NOMO-1 (cell line): ENCODE results near the gene LMO4.

Experiments
- DNase-seq, 2 experiments: peaks; one replicate each; lab custom pipeline; 2025; ENCODE audit not compliant: unreplicated experiment in 2 of 2; lab: John Stamatoyannopoulos, UW

Gene LMO4

GRCh38 chr1:87356591-87356990, 27.9 kb downstream of the LMO4 start:
- DNase-seq, result no peak

DNA sequence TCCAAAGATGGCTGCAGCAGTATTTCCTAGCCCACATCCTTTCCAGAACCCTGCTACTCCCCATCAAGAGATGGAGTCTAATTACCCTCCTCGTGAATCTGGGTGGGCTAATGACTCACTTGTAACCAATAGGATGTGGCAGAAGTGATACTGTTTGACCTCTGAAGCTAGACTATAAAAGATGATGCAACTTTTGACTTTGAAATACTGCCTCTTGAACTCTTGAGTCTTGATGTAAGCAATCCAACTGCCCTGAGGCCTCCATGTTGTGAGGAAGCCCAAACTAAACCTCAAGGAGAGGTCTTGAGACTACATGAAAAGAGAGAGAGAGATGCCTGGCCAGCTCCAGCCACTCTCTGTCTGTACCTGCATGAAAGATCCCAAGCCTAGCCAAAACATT, 29.5 kb downstream of the LMO4 start:
- no peak for DNase-seq

DNA sequence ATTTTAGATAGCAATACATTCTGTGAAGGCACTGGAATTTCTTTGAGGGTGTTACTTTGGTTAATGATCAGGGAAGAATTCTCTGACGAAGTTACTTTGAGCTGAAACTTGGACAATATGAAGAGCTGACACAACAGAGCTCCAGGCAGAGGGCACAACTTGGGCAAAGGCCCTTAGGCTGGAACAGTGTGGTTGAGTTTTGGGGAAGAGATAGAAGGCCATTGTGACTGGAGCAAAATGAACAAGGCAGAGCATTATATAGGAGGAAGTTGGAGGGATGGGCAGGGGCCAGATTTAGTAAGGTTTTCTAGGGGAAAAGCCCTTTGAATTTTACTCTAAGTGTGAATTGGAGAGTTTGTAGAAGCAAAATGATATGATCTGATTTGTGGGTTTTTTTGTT, 30.9 kb downstream of the LMO4 start:
- DNase-seq, result no peak

DNA sequence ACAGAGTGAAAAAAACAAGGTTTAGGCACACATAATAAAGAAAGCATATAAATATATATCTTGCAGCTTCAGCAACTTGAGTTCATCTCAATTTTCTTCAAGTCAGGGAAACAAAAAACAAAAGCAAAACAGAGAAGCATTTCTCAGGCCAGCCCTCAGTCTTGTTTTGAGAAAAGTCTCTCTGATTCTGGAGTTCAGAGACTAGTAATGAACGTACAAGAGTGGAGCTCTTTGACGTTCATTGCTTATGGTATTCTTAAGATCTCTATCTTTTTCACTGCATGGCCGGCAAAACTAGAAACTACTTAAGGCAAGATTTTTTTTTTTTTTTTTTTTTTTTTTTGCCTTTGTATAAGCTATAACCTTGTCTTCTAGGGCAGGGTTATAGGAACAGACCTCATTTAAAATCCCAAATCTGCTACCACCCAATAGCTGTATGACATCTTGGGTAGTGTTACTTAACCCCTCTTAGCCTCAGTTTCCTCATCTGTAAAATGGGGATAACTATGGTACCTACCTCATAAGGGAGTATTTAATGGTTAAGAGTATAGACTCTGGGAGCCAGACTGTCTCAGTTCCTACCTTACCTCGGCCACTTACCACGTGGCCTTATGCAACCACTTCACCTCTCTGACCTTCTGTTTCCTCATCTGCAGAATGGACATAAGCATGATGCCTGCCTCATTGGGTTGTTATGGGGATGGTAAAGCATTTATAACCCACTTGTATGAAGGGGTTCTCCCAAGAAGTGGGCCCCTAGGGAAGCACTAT, 33.6 kb downstream of the LMO4 start:
- DNase-seq, result no peak

- DNase-seq, result no peak
Measured at GRCh38 chr1:87362834-87363426, 34.2 kb downstream of the LMO4 start.

GRCh38 chr1:87367549-87367948, 38.9 kb downstream of the LMO4 start:
- DNase-seq, result no peak

GRCh38 chr1:87368907-87369306, 40.2 kb downstream of the LMO4 start:
- DNase-seq, result no peak

DNA sequence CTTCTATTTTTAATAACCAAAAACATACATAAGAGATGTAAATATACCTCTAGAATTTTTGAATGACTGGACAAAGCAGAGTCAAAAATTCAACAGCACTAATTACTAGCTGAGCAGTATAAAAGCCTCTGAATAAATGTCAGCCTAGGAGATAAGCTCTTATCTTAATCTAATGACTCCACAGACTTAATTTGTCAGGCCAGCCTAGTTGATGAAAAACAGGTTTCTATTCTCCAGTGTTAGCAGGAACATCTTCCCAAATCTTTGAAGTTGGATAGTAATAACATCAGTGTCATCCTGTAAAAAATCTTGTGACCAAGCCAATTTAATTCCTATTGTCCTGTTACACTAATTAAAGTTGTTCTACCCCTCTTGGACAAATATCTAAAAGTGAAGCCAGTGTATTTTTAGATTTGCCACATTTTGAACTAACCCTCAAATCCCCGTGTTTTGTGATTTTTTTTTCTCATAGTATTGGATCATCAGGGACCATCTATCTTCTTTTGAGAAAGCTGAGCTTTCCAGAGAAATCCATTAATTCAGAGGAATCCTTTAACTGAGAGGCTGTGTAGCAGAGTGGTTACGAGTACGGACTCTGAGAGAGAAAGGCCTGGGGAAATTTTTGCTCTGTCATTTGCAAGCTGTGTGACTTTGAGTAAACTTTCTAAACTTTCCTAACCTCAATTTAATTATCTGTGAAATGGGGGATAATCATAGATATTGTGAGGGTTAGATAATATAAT, 41.2 kb downstream of the LMO4 start:
- no peak for DNase-seq

GRCh38 chr1:87370544-87370943, 41.9 kb downstream of the LMO4 start:
- no peak for DNase-seq

DNA sequence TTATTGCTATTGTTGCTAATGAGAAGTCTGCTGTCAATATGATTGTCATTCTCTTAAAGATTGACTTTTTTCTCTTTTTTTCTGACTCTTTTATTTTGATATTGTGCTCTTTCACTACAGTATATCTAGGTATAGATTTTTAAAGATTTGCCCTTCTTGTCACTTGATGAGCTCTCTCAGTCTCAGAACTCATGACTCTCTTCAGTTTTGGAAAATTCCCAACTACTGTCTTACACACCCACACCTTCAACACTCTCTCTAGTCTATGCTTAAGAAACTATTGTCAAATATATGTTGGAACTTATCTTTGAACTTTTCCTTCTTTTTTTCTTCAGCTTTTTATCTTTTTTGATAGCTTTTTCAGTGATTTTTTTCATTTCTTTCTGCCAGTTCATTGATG, 50.6 kb downstream of the LMO4 start:
- no peak for DNase-seq

GRCh38 chr1:87386217-87386790, 57.6 kb downstream of the LMO4 start:
- DNase-seq, result no peak

DNA sequence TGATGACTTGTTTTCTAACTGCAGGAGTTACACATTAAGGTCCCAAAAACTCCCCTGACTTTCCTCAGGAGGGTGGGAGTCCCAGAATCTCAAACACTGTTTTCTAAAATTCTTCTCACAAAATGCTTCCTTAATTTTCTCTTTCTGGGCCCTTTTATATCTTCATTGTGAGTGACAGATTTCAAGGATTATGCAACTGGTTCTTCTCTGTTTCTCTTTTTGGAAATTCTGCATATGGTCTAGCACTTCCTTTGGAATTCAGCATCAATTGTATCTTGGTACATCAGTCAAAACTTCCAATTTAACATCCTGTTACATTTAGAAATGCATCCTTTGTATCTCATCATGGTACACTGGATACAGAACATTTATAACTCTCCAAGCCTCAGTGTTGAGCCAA, 59.7 kb downstream of the LMO4 start:
- no peak for DNase-seq

DNA sequence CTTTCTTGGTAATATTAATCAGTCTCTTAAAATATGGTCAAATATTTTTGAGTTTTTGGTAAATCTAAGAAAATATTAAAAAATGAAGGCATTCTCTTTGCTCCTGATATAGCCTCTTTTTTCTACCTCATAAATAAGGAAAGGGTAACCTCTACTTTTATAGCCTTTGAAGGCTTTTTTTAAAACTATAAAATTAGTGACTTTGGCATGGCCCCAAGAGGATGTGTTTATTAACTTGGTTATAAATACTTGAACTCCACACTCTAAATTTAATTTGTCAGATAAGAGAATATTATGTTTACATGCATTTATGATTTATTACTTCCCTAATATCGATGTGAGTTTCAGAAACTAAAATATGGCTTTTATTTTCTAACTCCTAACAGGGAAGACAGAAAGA, 60.3 kb downstream of the LMO4 start:
- DNase-seq, result no peak

- DNase-seq, result no peak
Measured at GRCh38 chr1:87389546-87389945, 60.9 kb downstream of the LMO4 start.

GRCh38 chr1:87392248-87393192, 63.8 kb downstream of the LMO4 start:
- DNase-seq, result no peak

DNA sequence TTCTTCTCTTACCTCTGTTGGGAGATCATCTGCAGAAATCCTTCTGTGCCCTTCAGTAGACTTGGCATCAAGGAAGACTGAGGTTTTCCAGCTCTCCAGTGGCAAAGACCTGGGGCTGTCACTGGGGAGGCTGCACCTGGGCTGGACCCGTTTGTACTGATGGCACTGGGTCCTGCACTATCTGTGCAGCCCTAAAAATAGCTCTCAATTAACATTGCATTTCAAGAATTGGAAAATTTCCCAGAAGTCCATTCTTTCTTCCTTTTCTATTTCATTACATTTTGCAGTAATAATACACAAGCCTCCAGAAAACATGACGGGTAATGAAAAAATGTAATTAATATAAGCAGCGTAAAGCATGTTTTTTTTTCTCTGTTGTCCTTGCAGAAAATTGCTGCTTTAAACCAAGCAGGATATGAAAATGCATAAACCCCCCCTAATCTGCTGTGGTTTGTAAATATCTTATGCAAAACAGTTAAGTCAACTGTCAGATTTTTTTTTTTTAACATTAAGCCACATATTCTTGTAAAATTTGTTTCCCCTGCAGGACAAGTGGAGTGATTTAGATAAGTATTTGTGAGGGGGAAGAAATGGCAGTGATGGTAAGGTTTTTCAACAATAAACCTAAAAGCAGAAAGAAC, 64.9 kb downstream of the LMO4 start:
- DNase-seq, result no peak

- no peak for DNase-seq
Measured at GRCh38 chr1:87394513-87394912, 65.8 kb downstream of the LMO4 start.

- DNase-seq, result no peak
Measured at GRCh38 chr1:87394982-87395381, 66.3 kb downstream of the LMO4 start.
